Fibroblast of skin of left quadriceps (primary cell): ENCODE measurements around the gene ZSCAN9.

Source experiments
- DNase-seq, 2 experiments: peaks; one replicate each; pipeline ENCODE4 v3.0.0-alpha.2; 2013; ENCODE audit warnings: low read depth in 2 of 2

Gene ZSCAN9

GRCh38 chr6:28266962-28267694 is 42.1 kb downstream of the ZSCAN9 start, which contains the start of gene ZSCAN26:
TSS of gene ZSCAN26 (plus strand) at chr6:28267143. CDS start at chr6:28271920, 4,777 bp downstream.
- DNase-seq, result peak; percentile 78 to 80

GRCh38 chr6:28267695-28268059 is 42.6 kb downstream of the ZSCAN9 start:
- DNase-seq, result no peak

DNA sequence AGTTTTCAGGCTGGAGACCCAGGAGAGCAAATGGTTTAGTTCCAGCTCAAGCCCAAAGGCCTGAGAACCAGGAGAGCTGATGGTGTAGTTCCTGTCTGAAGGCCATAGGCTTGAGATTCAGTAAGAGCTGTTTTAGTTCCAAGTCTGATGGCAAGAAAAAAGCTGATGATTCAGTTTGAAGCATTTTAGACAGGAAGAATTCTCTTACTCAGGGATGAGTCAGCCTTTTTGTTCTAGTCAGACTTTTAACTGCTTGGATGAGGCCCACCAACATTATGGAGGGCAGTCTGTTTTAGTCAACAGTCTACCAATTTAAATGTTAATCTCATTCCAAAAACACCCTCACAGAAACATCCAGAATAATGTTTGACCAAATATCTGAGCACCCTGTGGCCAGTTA is 44.4 kb downstream of the ZSCAN9 start:
- peak; percentile 53 for DNase-seq

GRCh38 chr6:28274888-28275287 is 49.8 kb downstream of the ZSCAN9 start:
- DNase-seq, result no peak

DNA sequence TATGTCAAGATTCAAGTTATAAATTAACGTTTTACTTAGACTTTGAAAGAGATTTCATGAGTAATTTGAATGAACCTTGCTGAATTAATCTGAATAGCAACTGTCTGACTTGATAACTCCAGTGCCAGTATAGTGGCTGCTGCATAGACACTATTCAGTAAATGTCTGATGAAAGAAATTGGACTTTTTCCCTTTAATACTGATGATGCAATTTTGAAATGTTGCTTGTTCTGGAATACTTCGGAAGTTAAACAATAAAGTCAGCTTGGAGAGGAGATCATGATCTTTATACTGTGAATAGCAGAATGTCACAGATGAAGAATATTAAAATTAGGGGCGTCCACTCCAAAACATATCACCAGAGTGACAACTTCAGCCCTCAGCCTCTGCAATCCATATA is 52.7 kb downstream of the ZSCAN9 start:
- no peak for DNase-seq

DNA sequence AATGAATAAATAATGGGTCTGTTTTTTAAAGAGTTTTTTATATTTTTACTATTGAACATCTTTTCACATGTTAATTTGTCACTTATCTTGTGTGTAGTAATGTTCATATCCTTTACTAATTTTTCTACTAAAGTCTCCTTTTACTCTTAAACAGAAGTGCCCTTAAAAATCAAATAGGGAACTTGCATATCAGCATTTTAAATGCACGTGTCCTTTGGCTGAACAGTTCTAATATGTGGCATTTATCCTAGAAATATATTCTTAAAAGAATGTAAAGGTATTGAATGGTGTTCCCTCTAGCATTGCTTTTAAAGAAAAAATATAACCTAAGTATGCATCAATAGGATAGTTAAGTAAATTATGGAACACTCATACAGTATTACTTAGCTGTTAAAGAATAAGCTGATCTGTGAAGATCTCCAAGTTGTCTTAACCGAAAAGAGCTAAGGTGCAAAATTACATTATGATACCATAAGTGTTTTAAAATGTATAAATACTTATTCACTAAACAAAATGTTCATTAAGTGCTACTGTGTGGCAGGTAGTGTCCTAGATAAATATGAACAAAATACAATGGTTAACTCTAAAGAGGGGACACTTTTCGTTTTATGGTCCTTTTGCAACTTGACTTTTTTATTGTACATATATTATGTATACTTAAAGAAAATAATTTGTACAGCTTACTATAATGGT is 55.7 kb downstream of the ZSCAN9 start:
- DNase-seq, result no peak

GRCh38 chr6:28281288-28282064 is 56.4 kb downstream of the ZSCAN9 start, which contains the start of gene PGBD1:
TSS of gene PGBD1 (plus strand) at chr6:28281572. CDS start at chr6:28283814, 2,242 bp downstream.
- peak; percentile 44 to 46 for DNase-seq

DNA sequence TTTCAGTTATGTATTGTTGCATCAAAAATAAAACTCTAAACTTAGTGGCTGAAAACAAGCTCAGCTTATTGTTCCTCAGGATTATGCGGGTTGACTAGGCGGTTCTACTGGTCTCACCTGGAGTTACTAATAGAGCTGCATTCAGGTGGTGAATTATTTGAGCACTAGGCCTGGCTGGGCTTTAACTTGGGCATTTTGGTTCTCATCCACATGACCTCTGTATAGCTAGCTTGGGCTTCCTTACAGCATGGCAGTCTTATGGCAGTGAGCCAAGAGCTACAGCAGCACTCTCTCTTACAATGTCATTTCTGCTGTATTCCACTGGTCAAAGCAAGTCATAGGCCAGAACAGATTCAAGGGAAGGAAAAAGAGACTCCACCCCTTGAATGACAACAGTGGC is 57.9 kb downstream of the ZSCAN9 start:
- no peak for DNase-seq
